HepG2 (cell line): ENCODE data around the gene ADAT3. TPM values are rescaled to one million over a fixed set of nuclear protein-coding genes. Genes with fewer than 3 reads are reported as not detected.

ENCODE experiments used
- CSRNP2 ChIP-seq: sonication (generic); formaldehyde crosslinking; conservative IDR thresholded peaks from 2 replicates; pipeline ENCODE4 v1.8.0; 2022; ENCODE audit warnings: low read depth, missing genetic modification reagents
- MXD3 ChIP-seq: IDR thresholded peaks from 2 replicates; pipeline ENCODE4 v1.6.1; 2016; ENCODE audit warnings: mild to moderate bottlenecking, missing biosample characterization, missing genetic modification reagents
- REPIN1 ChIP-seq: sonication (generic); formaldehyde crosslinking; IDR thresholded peaks from 2 replicates; pipeline ENCODE4 v1.8.0; 2022; ENCODE audit warnings: missing genetic modification reagents, low read depth, mild to moderate bottlenecking, borderline replicate concordance
- ZBTB49 ChIP-seq: sonication (generic); formaldehyde crosslinking; IDR thresholded peaks from 2 replicates; pipeline ENCODE4 v1.4.0; 2020; ENCODE audit warnings: missing genetic modification reagents, borderline replicate concordance
- ZFP37 ChIP-seq: sonication (generic); formaldehyde crosslinking; IDR thresholded peaks from 2 replicates; pipeline ENCODE4 v1.4.0; 2020; ENCODE audit warnings: missing genetic modification reagents, borderline replicate concordance
- ZNF382 ChIP-seq: sonication (generic); formaldehyde crosslinking; IDR thresholded peaks from 2 replicates; pipeline ENCODE4 v1.5.0; 2020; ENCODE audit warnings: missing genetic modification reagents, mild to moderate bottlenecking, borderline replicate concordance
- polyA plus RNA-seq, 8 experiments: library from polyadenylated mRNA; depleted of rRNA in 3 of 8; stranded (reverse) in 7 of 8; unstranded in 1 of 8; fragments of >200 nt; fragmentation: Illumina TruSeq in 4 of 8; extraction: Trizol in 4 of 8; gene quantifications; 2 replicates each; pipeline versions ENCODE4 v1.2.1 to v1.2.3, GENCODE V29; 2011 to 2016; ENCODE audit warnings: low read depth in 4 of 8, missing spikeins in 1 of 8, mixed read lengths in 1 of 8; ENCODE audit not compliant: insufficient read depth in 1 of 8
- total RNA-seq, 5 experiments: library from RNA; depleted of rRNA; stranded (reverse); fragments of >200 nt; fragmentation: Illumina TruSeq; extraction: Trizol; gene quantifications; 2 replicates each; pipeline ENCODE4 v1.2.3, GENCODE V29; 2016; ENCODE audit warnings: low read depth in 1 of 5
- TF ChIP-seq, protein P1 (sequence below), 2 experiments: IDR thresholded peaks; 2 replicates each; pipeline ENCODE4 v1.6.1; 2011 to 2012; ENCODE audit warnings: low read length in 2 of 2, borderline replicate concordance in 1 of 2, low read depth in 1 of 2, mild to moderate bottlenecking in 1 of 2, moderate library complexity in 1 of 2
- TF ChIP-seq, protein P2 (sequence below): IDR thresholded peaks from 2 replicates; pipeline ENCODE4 v1.6.1; 2016; ENCODE audit warnings: missing biosample characterization, missing genetic modification reagents, low read depth
- TF ChIP-seq, protein P3 (sequence below): sonication (generic); formaldehyde crosslinking; IDR thresholded peaks from 2 replicates; pipeline ENCODE4 v1.4.0; 2020; ENCODE audit warnings: missing genetic modification reagents

The ADAT3 gene
- total and polyA plus RNA-seq, 2 of the 13 experiments (the other 11 are each of a cell fraction or from before 2014, with no cell fraction given), result 0.95 to 3.5 TPM

GRCh38 chr19:1905863-1906375, 720 bp downstream of the ADAT3 start (continued):
- TF ChIP-seq, protein P1, sequence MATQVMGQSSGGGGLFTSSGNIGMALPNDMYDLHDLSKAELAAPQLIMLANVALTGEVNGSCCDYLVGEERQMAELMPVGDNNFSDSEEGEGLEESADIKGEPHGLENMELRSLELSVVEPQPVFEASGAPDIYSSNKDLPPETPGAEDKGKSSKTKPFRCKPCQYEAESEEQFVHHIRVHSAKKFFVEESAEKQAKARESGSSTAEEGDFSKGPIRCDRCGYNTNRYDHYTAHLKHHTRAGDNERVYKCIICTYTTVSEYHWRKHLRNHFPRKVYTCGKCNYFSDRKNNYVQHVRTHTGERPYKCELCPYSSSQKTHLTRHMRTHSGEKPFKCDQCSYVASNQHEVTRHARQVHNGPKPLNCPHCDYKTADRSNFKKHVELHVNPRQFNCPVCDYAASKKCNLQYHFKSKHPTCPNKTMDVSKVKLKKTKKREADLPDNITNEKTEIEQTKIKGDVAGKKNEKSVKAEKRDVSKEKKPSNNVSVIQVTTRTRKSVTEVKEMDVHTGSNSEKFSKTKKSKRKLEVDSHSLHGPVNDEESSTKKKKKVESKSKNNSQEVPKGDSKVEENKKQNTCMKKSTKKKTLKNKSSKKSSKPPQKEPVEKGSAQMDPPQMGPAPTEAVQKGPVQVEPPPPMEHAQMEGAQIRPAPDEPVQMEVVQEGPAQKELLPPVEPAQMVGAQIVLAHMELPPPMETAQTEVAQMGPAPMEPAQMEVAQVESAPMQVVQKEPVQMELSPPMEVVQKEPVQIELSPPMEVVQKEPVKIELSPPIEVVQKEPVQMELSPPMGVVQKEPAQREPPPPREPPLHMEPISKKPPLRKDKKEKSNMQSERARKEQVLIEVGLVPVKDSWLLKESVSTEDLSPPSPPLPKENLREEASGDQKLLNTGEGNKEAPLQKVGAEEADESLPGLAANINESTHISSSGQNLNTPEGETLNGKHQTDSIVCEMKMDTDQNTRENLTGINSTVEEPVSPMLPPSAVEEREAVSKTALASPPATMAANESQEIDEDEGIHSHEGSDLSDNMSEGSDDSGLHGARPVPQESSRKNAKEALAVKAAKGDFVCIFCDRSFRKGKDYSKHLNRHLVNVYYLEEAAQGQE (IDR thresholded peaks at IDR 0.05; ENCODE audit: borderline replicate concordance in 1 of 2, low read depth in 1 of 2, low read length in 2 of 2), result no peak
- TF ChIP-seq ZNF382 (CRISPR knock-in tag), result no peak
- TF ChIP-seq, protein P2, sequence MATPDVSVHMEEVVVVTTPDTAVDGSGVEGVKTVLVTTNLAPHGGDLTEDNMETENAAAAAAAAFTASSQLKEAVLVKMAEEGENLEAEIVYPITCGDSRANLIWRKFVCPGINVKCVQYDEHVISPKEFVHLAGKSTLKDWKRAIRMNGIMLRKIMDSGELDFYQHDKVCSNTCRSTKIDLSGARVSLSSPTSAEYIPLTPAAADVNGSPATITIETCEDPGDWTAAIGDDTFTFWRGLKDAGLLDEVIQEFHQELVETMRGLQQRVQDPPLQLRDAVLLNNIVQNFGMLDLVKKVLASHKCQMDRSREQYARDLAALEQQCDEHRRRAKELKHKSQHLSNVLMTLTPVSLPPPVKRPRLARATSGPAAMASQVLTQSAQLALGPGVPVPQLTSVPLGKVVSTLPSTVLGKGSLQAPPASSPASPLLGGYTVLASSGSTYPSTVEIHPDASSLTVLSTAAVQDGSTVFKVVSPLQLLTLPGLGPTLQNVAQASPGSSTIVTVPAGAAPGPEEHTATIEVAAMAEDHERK, result no peak
- no peak for TF ChIP-seq REPIN1 (CRISPR knock-in tag)
- TF ChIP-seq MXD3 (CRISPR knock-in tag), result no peak
- no peak for TF ChIP-seq ZBTB49 (CRISPR knock-in tag)
- TF ChIP-seq, protein P3, sequence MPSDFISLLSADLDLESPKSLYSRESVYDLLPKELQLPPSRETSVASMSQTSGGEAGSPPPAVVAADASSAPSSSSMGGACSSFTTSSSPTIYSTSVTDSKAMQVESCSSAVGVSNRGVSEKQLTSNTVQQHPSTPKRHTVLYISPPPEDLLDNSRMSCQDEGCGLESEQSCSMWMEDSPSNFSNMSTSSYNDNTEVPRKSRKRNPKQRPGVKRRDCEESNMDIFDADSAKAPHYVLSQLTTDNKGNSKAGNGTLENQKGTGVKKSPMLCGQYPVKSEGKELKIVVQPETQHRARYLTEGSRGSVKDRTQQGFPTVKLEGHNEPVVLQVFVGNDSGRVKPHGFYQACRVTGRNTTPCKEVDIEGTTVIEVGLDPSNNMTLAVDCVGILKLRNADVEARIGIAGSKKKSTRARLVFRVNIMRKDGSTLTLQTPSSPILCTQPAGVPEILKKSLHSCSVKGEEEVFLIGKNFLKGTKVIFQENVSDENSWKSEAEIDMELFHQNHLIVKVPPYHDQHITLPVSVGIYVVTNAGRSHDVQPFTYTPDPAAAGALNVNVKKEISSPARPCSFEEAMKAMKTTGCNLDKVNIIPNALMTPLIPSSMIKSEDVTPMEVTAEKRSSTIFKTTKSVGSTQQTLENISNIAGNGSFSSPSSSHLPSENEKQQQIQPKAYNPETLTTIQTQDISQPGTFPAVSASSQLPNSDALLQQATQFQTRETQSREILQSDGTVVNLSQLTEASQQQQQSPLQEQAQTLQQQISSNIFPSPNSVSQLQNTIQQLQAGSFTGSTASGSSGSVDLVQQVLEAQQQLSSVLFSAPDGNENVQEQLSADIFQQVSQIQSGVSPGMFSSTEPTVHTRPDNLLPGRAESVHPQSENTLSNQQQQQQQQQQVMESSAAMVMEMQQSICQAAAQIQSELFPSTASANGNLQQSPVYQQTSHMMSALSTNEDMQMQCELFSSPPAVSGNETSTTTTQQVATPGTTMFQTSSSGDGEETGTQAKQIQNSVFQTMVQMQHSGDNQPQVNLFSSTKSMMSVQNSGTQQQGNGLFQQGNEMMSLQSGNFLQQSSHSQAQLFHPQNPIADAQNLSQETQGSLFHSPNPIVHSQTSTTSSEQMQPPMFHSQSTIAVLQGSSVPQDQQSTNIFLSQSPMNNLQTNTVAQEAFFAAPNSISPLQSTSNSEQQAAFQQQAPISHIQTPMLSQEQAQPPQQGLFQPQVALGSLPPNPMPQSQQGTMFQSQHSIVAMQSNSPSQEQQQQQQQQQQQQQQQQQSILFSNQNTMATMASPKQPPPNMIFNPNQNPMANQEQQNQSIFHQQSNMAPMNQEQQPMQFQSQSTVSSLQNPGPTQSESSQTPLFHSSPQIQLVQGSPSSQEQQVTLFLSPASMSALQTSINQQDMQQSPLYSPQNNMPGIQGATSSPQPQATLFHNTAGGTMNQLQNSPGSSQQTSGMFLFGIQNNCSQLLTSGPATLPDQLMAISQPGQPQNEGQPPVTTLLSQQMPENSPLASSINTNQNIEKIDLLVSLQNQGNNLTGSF (CRISPR knock-in tag), result no peak
- TF ChIP-seq CSRNP2 (CRISPR knock-in tag), result no peak
- TF ChIP-seq ZFP37 (CRISPR knock-in tag), result 0 out of 2 replicates have a peak, but pooled peaks have one; percentile 3
